Endothelial cell of umbilical vein (primary cell): ENCODE measurements around the gene HS3ST1. TPM values are rescaled to one million over a fixed set of nuclear protein-coding genes. Genes with fewer than 3 reads are reported as not detected.

Experiments
- BruUV-seq: library from RNA; stranded (reverse); fragments of 400-500 nt; replicated peaks from 2 replicates; lab custom pipeline; 2021; lab: Mats Ljungman, UMichigan
- CTCF ChIA-PET: fragments of 300-600, 350-600 bp; sonication (Branson Sonifier 250); formaldehyde crosslinking; loops from one replicate; lab custom pipeline; 2021; ENCODE audit warnings: antibody characterized with exemption, inconsistent platforms; lab: Charles Lee
- POLR2A ChIA-PET: fragments of 300-600, 350-600 bp; sonication (Branson Sonifier 250); formaldehyde crosslinking; loops from one replicate; lab custom pipeline; 2021; ENCODE audit warnings: antibody characterized with exemption, inconsistent platforms; lab: Charles Lee
- DNase-seq: peaks from one replicate; pipeline ENCODE4 v3.0.0-alpha.2; 2011; ENCODE audit warnings: low read depth, low spot score
- FAIRE-seq: peaks from 2 replicates; lab custom pipeline; 2011; peaks lifted over from hg19 to GRCh38; lab: Jason Lieb, UNC
- H2AFZ ChIP-seq: 2 replicates; pipeline ENCODE4 v1.6.0; 2012; ENCODE audit warnings: low read depth, low read length, control low read depth, inconsistent platforms
- H3K27ac ChIP-seq: 2 replicates; pipeline ENCODE4 v1.5.1; 2011; ENCODE audit warnings: low read depth, mild to moderate bottlenecking, control low read depth, low read length, moderate library complexity; ENCODE audit not compliant: insufficient read depth
- H3K27me3 ChIP-seq, 2 experiments: 2 replicates each; pipeline versions ENCODE4 v1.6.0 to v1.6.1; 2011; ENCODE audit warnings: low read length in 2 of 2, mixed read lengths in 1 of 2; ENCODE audit not compliant: control insufficient read depth in 2 of 2, insufficient read depth in 2 of 2
- H3K36me3 ChIP-seq, 2 experiments: 2 replicates in 1 of 2; 3 replicates in 1 of 2; pipeline ENCODE4 v1.5.1; 2011; ENCODE audit warnings: low read length in 2 of 2, mild to moderate bottlenecking in 1 of 2, moderate library complexity in 1 of 2; ENCODE audit not compliant: control insufficient read depth in 2 of 2, insufficient read depth in 2 of 2; ENCODE audit errors: extremely low read depth in 1 of 2
- H3K4me1 ChIP-seq: 3 replicates; pipeline ENCODE4 v1.5.1; 2011; ENCODE audit warnings: mild to moderate bottlenecking, low read length; ENCODE audit not compliant: control insufficient read depth, insufficient read depth; ENCODE audit errors: extremely low read depth
- H3K4me2 ChIP-seq: 2 replicates; pipeline ENCODE4 v1.6.1; 2011; ENCODE audit warnings: low read length, control low read depth, mixed read lengths; ENCODE audit not compliant: insufficient read depth
- H3K4me3 ChIP-seq, 3 experiments: fragments of 200-600 bp in 1 of 3; sonication (generic), shearing (Covaris generic) in 1 of 3; replicated peaks in 1 of 3; 2 replicates each; pipeline ENCODE4 v1.5.1; 2011 to 2016; ENCODE audit warnings: control low read depth in 3 of 3, low read length in 3 of 3, mild to moderate bottlenecking in 2 of 3, inconsistent platforms in 1 of 3, low read depth in 1 of 3, moderate library complexity in 1 of 3; ENCODE audit not compliant: insufficient read depth in 1 of 3
- H3K79me2 ChIP-seq: 2 replicates; pipeline ENCODE4 v1.6.0; 2012; ENCODE audit warnings: low read length, inconsistent platforms; ENCODE audit not compliant: control insufficient read depth, insufficient read depth
- H3K9ac ChIP-seq: replicated peaks from 2 replicates; pipeline ENCODE3; 2011; ENCODE audit warnings: low read length, control low read depth; ENCODE audit not compliant: insufficient read depth; ENCODE audit errors: extremely low read depth
- H3K9me1 ChIP-seq: replicated peaks from 3 replicates; pipeline ENCODE4 v1.6.0; 2011; ENCODE audit warnings: mild to moderate bottlenecking, low read length; ENCODE audit not compliant: control insufficient read depth, insufficient read depth; ENCODE audit errors: extremely low read depth
- H3K9me3 ChIP-seq: replicated peaks from 2 replicates; pipeline ENCODE4 v1.5.1; 2012; ENCODE audit warnings: low read length, inconsistent platforms; ENCODE audit not compliant: control insufficient read depth, insufficient read depth
- H4K20me1 ChIP-seq: replicated peaks from 2 replicates; pipeline ENCODE3; 2011; ENCODE audit warnings: mild to moderate bottlenecking, low read length; ENCODE audit not compliant: control insufficient read depth, insufficient read depth; ENCODE audit errors: extremely low read depth
- EZH2 ChIP-seq: IDR thresholded peaks from 2 replicates; pipeline ENCODE4 v1.6.1; 2012; ENCODE audit warnings: borderline replicate concordance, low read depth, mild to moderate bottlenecking, moderate library complexity, low read length, inconsistent platforms; ENCODE audit not compliant: severe bottlenecking
- FOS ChIP-seq: IDR thresholded peaks from 2 replicates; pipeline ENCODE4 v1.6.1; 2011; ENCODE audit warnings: mild to moderate bottlenecking, low read length, moderate library complexity, borderline replicate concordance; ENCODE audit not compliant: insufficient read depth
- GATA2 ChIP-seq: IDR thresholded peaks from 2 replicates; pipeline ENCODE4 v1.7.0; 2011; ENCODE audit warnings: low read depth, mild to moderate bottlenecking, moderate library complexity, mixed read lengths, low read length; ENCODE audit not compliant: insufficient read length, insufficient read depth
- JUN ChIP-seq: IDR thresholded peaks from 2 replicates; pipeline ENCODE4 v1.6.1; 2011; ENCODE audit warnings: borderline replicate concordance, low read depth; ENCODE audit not compliant: insufficient read length, insufficient read depth
- MYC ChIP-seq: IDR thresholded peaks from one replicate; pipeline ENCODE4 v1.6.1; 2011; ENCODE audit warnings: mild to moderate bottlenecking, low read depth, low read length
- POLR2A ChIP-seq: IDR thresholded peaks from 2 replicates; pipeline ENCODE4 v1.6.1; 2012; ENCODE audit warnings: low read depth, mild to moderate bottlenecking, control low read depth, low read length
- POLR2AphosphoS5 ChIP-seq: IDR thresholded peaks from 2 replicates; pipeline ENCODE4 v1.6.1; 2012; ENCODE audit warnings: low read depth, mild to moderate bottlenecking, control low read depth, low read length, moderate library complexity; ENCODE audit not compliant: insufficient read depth
- dilution Hi-C: fragments of 300-500 bp; cut with MboI; formaldehyde crosslinking; loops from one replicate; pipeline ENCODE4 v1.15.0; 2019; ENCODE audit warnings: low sequenced_read_pairs; ENCODE audit not compliant: extremely low pct_ligation_motif_present
- intact Hi-C: fragments of 100-400 bp; cut with micrococcal nuclease; formaldehyde crosslinking; loops from one replicate; pipeline ENCODE4 v1.10.0; 2022
- polyA plus RNA-seq, 4 experiments: library from polyadenylated mRNA; depleted of rRNA in 3 of 4; stranded (reverse) in 3 of 4; unstranded in 1 of 4; fragments of >200 nt; gene quantifications; 2 replicates each; pipeline versions ENCODE4 v1.2.1 to v1.2.3, GENCODE V29; 2011 to 2012; ENCODE audit warnings: missing spikeins in 1 of 4
- total RNA-seq: library from RNA; stranded (reverse); gene quantifications from 2 replicates; pipeline ENCODE4 v1.2.3, GENCODE V29; 2021
- TF ChIP-seq, protein P1 (sequence below): IDR thresholded peaks from 2 replicates; pipeline ENCODE4 v1.6.1; 2011; ENCODE audit not compliant: insufficient read depth, insufficient read length
- TF ChIP-seq, protein P2 (sequence below), 2 donors: IDR thresholded peaks; 1 replicate in 1 of 2; 2 replicates in 1 of 2; pipeline ENCODE4 v1.5.1; 2011; ENCODE audit warnings: low read length in 2 of 2, mild to moderate bottlenecking in 2 of 2, moderate library complexity in 2 of 2, control low read depth in 1 of 2, inconsistent platforms in 1 of 2, low read depth in 1 of 2; ENCODE audit not compliant: insufficient read depth in 1 of 2; ENCODE audit errors: extremely low read depth in 1 of 2

HS3ST1 gene
- total and polyA plus RNA-seq, 2 donors (not counting 3 experiments of a cell fraction or from before 2014, with no cell fraction given): 0.14 to 1.3 TPM

DNA sequence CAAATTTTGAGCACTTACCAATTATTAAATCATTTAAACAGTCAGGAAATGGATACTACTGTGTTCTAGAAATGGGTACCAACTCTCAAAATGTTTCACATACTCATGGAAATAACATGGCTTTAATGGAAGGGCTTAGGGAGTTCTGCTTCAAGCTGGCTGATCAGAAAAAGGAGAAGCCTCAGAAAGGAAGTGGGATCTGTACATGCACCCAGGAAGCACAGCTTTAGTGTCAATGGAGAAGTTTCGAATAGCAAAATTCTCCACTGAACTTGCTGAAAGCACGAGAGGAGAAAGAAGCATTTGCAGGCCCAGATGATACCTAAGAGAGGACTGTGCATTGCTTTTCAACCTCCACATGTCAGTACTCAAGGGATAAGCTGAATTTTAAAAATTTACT, 11.1 kb upstream of the HS3ST1 start:
- Histone ChIP-seq H3K4me2 (no peak overlapping the region), H3K36me3 (no peaks in the 10 kb centered on the region), H2AFZ (no peak overlapping the region), H3K79me2 (no peaks in the 10 kb centered on the region), H3K27me3 (no peaks in the 10 kb centered on the region), H3K4me1 (no peaks in the 10 kb centered on the region), H4K20me1 (no peaks in the 10 kb centered on the region), H3K4me3 (no peak overlapping the region), H3K9me3 (no peaks in the 10 kb centered on the region), H3K27ac (no peak overlapping the region), H3K9ac (no peak overlapping the region), H3K9me1 (no peaks in the 10 kb centered on the region)
- TF ChIP-seq MYC (no peak), POLR2AphosphoS5 (no peak)
- ChIA-PET CTCF (no interaction called here), POLR2A (no interaction called here)
- BruUV-seq: no TSS peak
- dilution Hi-C loops (no loop called here), intact Hi-C loops (no loop called here)
- FAIRE-seq (no peak), DNase-seq (no peak)

DNA sequence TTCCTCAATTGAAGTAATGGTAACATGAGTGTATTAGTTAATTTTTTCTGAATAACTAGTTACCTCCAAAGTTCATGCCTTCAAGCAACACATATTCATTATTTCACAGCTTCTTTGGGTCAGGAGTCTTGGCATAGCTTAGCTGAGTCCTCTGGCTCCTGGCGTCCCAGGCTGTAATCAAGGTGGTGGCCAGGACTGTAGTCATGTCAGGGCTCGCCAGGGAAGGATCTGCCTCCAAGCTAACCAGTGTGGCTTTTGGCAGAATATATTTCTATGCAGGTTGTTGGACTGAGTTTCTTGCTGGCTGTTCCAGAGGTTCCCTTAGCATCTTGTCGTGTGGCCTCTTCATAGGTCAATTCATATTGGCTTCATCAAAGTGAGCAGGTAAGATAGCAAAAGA, 10.0 kb upstream of the HS3ST1 start:
- no peak overlapping the region for H2AFZ ChIP-seq
- BruUV-seq: no TSS peak
- no peaks in the 10 kb centered on the region for H3K36me3 ChIP-seq
- intact Hi-C loops (no loop called here), dilution Hi-C loops (no loop called here)
- CTCF ChIA-PET: no interaction called here
- no peak overlapping the region for H3K9ac ChIP-seq
- no peaks in the 10 kb centered on the region for H3K4me1 ChIP-seq
- FAIRE-seq (no peak), DNase-seq (no peak)
- no peak overlapping the region for H3K4me2 ChIP-seq
- TF ChIP-seq FOS: no peak
- no peak for TF ChIP-seq POLR2AphosphoS5
- no peak for TF ChIP-seq GATA2
- TF ChIP-seq JUN: no peak
- TF ChIP-seq EZH2: no peak
- TF ChIP-seq, protein P1, sequence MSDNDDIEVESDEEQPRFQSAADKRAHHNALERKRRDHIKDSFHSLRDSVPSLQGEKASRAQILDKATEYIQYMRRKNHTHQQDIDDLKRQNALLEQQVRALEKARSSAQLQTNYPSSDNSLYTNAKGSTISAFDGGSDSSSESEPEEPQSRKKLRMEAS: no peak
- TF ChIP-seq, protein P2, sequence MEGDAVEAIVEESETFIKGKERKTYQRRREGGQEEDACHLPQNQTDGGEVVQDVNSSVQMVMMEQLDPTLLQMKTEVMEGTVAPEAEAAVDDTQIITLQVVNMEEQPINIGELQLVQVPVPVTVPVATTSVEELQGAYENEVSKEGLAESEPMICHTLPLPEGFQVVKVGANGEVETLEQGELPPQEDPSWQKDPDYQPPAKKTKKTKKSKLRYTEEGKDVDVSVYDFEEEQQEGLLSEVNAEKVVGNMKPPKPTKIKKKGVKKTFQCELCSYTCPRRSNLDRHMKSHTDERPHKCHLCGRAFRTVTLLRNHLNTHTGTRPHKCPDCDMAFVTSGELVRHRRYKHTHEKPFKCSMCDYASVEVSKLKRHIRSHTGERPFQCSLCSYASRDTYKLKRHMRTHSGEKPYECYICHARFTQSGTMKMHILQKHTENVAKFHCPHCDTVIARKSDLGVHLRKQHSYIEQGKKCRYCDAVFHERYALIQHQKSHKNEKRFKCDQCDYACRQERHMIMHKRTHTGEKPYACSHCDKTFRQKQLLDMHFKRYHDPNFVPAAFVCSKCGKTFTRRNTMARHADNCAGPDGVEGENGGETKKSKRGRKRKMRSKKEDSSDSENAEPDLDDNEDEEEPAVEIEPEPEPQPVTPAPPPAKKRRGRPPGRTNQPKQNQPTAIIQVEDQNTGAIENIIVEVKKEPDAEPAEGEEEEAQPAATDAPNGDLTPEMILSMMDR (IDR thresholded peaks at IDR 0.05; ENCODE audit: extremely low read depth in 1 of 2, insufficient read depth in 1 of 2, low read depth in 1 of 2, low read length in 2 of 2): no peak
- TF ChIP-seq MYC: no peak
- TF ChIP-seq POLR2A: no peak
- no peaks in the 10 kb centered on the region for H3K9me3 ChIP-seq
- H4K20me1 ChIP-seq: no peaks in the 10 kb centered on the region
- H3K79me2 ChIP-seq: no peaks in the 10 kb centered on the region
- H3K27me3 ChIP-seq: no peaks in the 10 kb centered on the region
- H3K4me3 ChIP-seq: no peak overlapping the region
- H3K9me1 ChIP-seq: no peaks in the 10 kb centered on the region
- no peak overlapping the region for H3K27ac ChIP-seq
- POLR2A ChIA-PET: no interaction called here
